ENCODE results near the gene COX19.

The COX19 gene

GRCh38 chr7:1011297-1012003, 36.1 kb upstream of the COX19 start:
- TF ChIP-seq GABPA (IDR thresholded peaks at IDR 0.05; ENCODE audit: low read depth) (no peak), POLR2AphosphoS5 (IDR thresholded peaks at IDR 0.05; ENCODE audit: low read depth) (no peak), REST (IDR thresholded peaks at IDR 0.05; ENCODE audit: insufficient replicate concordance, low read depth) (no peak), SPI1 (IDR thresholded peaks at IDR 0.05; ENCODE audit: borderline replicate concordance, low read depth) (no peak), CTCF (IDR thresholded peaks at IDR 0.05; ENCODE audit: insufficient read depth, low read length) (no peak)
- no peak for DNase-seq (ENCODE audit: low read depth in 1 of 2, low spot score in 1 of 2)
- no peak overlapping the region for H3K27ac ChIP-seq (replicated peaks)

GRCh38 chr7:1010226-1010625, 34.9 kb upstream of the COX19 start:
- DNase-seq (ENCODE audit: low read depth in 1 of 2, low spot score in 1 of 2) = no peak
- TF ChIP-seq SPI1 (IDR thresholded peaks at IDR 0.05; ENCODE audit: borderline replicate concordance, low read depth) (no peak), REST (IDR thresholded peaks at IDR 0.05; ENCODE audit: insufficient replicate concordance, low read depth) (no peak), GABPA (IDR thresholded peaks at IDR 0.05; ENCODE audit: low read depth) (no peak), POLR2AphosphoS5 (IDR thresholded peaks at IDR 0.05; ENCODE audit: low read depth) (no peak), CTCF (IDR thresholded peaks at IDR 0.05; ENCODE audit: insufficient read depth, low read length) (no peak)

More at GRCh38 chr7:1011297-1012003, 36.1 kb upstream of the COX19 start:
- Histone ChIP-seq H3K27me3 (ENCODE audit: insufficient read depth, poor library complexity, severe bottlenecking) (no peaks in the 10 kb centered on the region), H3K4me3 (replicated peaks; ENCODE audit: insufficient read depth, low read length) (no peak overlapping the region)

GRCh38 chr7:1009747-1010146, 34.4 kb upstream of the COX19 start:
- no peak for TF ChIP-seq CTCF (IDR thresholded peaks at IDR 0.05; ENCODE audit: insufficient read depth, low read length)
- DNase-seq (ENCODE audit: low read depth in 1 of 2, low spot score in 1 of 2) = no peak
- H3K27ac ChIP-seq (replicated peaks) = no peak overlapping the region
- no peak overlapping the region for H3K4me3 ChIP-seq (replicated peaks; ENCODE audit: insufficient read depth, low read length)
- H3K27me3 ChIP-seq (ENCODE audit: insufficient read depth, poor library complexity, severe bottlenecking) = no peaks in the 10 kb centered on the region

More at GRCh38 chr7:1010226-1010625, 34.9 kb upstream of the COX19 start:
- Histone ChIP-seq H3K4me3 (replicated peaks; ENCODE audit: insufficient read depth, low read length) (no peak overlapping the region), H3K27me3 (ENCODE audit: insufficient read depth, poor library complexity, severe bottlenecking) (no peaks in the 10 kb centered on the region), H3K27ac (replicated peaks) (no peak overlapping the region)
